GM21717 (cell line): Measurements from ENCODE around the gene TRIM59.
A peak's percentile ranks its signal among the peaks of the same experiment; 100 is the strongest.
"Not testable (repeated sequence)": the region's sequence is repeated elsewhere in the genome, so short reads cannot be mapped to it uniquely, and the experiment has no call there.

Experiments used
- ATAC-seq: cut with Tn5 transposase; IDR thresholded peaks from one replicate; pipeline ENCODE4 v1.9.1; 2021; ENCODE audit warnings: mild to moderate bottlenecking, moderate library complexity; ENCODE audit not compliant: unreplicated experiment

The TRIM59 gene

DNA sequence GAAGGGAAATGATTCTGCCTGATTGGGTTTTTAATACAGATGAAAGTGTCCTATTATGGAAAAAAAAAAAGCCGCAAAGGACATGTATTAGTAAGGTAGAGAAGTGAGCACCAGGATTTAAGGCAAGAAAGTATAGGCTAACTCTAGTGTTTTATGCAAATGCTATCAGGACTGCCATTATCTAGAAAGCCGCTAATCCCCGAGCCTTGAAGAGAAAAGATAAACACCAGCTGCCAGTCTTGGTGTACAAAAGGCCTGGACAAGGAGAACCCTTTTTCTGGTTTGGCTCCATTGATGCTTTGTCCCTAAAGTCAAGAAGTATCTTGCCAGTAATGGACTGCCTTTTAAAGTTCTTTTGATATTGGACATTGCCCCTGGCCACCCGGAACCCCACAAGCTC lies 8.6 kb upstream of the TRIM59 start:
- no peak for ATAC-seq

DNA sequence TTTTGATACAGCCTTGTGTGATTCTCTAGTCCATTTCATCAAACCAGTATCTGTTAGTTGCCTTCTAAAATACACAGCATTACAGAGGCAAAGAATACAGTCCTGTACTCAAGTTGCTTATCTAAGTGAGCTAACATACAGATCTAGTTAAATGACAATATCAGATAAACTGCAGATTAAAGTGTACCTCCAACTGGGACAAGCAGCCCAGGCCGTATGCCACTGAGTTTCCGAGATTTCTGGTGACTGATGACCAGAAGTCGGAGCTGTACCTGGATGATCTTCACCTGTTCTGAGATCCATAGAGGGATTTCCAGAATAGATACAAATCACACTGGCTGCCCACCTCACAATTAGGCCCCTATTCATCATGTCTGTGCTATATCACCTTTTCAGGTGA lies 6.3 kb upstream of the TRIM59 start:
- ATAC-seq: no peak

DNA sequence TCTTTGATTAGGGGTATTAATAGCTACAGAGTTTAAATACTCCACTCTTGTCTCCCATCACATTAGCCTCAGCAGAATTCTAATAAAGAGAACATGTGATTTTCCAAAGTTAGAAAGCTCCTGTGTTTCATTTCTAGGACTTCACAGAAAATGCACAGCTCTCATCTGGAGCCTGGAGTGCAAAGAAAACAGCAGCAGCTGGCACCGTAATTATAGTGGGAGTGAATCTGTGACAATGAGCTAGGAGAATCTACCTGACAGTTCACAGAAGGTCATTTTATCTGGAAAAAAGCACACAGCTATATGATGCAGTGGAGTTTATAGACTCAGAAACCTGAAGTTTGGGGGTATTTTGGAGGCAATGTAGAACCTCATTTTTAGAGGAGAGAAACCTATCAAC lies 5.4 kb upstream of the TRIM59 start:
- ATAC-seq: no peak

DNA sequence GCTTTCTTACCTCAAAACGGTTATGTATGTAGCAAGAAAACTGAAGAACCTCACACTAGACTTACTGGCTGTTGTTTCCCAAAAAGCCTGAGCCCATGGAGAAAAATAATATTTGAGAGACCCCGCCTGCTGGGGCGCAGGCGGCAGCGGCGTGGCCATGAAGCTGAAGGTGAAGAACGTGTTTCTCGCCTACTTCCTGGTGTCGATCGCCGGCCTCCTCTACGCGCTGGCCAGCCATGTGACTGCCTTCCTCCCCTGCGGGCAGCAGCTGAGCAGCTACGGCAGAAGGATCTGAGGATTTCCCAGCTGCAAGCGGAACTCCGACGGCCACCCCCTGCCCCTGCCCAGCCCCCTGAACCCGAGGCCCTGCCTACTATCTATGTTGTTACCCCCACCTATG lies 2.7 kb upstream of the TRIM59 start:
- not testable (repeated sequence) for ATAC-seq

DNA sequence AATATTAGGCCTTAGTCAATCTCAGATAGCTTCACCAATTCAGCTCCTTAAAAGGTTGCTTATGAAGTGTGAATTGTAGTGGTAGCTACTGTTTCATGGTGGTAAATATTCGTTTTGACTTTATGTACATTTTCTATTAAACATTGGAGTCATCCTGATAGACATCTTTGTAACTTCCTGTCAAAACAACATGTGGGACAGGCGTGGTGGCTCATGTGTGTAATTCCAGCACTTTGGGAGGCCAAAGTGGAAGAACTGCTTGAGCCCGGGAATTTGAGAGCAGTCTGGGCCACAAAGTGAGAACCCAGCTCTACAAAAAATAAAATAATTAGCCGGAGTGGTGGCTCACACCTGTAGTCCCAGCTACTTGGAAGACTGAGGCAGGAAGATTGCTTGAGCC lies 2.0 kb upstream of the TRIM59 start:
- no peak for ATAC-seq

- ATAC-seq: no peak
Observed at GRCh38 chr3:160450846-160451245, 1.3 kb upstream of the TRIM59 start.

- ATAC-seq: peak; percentile 54
Observed at GRCh38 chr3:160448845-160449635, 546 bp downstream of the TRIM59 start.

- ATAC-seq: no peak
Observed at GRCh38 chr3:160447544-160447943, 2.0 kb downstream of the TRIM59 start.

DNA sequence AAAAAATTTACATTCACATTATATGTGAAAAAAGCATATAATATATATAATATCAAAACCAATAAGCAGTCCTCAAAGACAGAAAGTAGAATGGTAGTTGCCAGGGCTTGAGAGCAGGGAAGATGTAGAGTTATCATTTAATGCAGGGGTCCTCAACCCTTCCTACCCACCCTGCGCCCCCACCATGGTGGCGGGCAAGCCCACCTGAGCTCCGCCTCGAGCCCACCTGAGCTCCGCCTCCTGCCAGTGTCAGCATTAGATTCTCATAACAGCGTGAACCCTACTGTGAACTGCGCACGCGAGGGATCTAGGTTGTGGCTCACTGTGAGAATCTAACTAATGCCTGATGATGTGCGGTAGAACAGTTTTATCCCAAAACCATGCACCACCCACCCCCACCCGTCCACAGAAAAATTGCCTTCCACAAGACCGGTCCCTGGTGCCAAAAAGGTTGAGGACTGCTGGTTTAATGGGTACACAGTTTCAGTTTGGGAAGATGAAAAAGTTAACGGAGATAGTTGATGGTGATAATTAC lies 3.0 kb downstream of the TRIM59 start:
- ATAC-seq: no peak

- ATAC-seq: no peak
Observed at GRCh38 chr3:160445854-160446253, 3.7 kb downstream of the TRIM59 start.

- ATAC-seq: no peak
Observed at GRCh38 chr3:160444411-160444810, 5.2 kb downstream of the TRIM59 start.

- no peak for ATAC-seq
Observed at GRCh38 chr3:160440687-160441086, 8.9 kb downstream of the TRIM59 start.

DNA sequence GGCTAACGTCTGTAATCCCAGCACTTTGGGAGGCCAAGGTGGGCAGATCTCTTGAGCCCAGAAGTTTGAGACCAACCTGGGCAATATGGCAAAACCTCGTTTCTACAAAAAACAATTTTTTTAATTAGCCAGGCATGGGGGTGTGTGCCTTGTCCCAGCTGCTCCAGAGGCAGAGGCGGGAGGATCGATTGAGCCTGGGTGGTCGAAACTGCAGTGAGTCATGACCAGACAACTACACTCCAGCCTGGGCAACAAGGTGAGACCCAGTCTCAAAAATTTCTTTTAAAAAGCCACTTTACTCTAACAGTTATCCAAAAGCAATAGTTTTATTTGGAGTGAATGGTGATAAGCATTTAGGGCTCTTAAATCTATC lies 12.5 kb downstream of the TRIM59 start:
- no peak for ATAC-seq

- no peak for ATAC-seq
Observed at GRCh38 chr3:160435747-160436146, 13.8 kb downstream of the TRIM59 start.

GRCh38 chr3:160435095-160435494 lies 14.5 kb downstream of the TRIM59 start:
- ATAC-seq: no peak

GRCh38 chr3:160434071-160434470 lies 15.5 kb downstream of the TRIM59 start:
- ATAC-seq: no peak

- ATAC-seq: no peak
Observed at GRCh38 chr3:160427832-160428424, 21.7 kb downstream of the TRIM59 start.

- no peak for ATAC-seq
Observed at GRCh38 chr3:160417311-160417710, 32.3 kb downstream of the TRIM59 start.

DNA sequence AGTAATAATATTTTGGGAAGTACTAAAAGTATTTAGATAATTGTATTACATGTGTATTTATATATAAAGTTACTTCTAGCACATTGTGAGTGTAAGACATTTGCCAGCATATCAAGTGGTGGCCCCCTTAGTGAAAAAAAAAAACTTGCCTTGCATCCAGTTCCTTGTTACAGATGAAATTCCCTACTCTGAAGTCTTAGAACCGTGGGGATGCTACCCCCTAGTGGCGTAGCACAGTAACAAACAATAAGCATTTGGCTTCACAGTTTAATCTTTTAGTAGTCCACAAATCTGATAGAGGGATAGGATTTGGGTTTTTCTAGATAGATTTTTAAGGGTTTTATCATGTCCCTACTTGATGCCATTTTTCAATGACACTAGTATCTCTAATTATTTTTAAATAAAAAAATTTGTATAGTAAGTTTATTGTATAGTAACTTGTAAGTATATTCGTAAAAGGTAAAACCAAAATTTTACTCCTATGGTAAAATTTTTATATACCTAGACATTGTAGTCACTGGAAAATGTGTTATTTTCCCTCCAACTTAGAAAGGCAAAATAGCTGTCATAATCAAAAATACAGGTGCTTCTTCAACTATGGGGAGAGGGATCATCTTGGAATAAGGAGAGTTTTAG lies 35.9 kb downstream of the TRIM59 start:
- peak; percentile 65 for ATAC-seq

GRCh38 chr3:160412477-160412876 lies 37.1 kb downstream of the TRIM59 start:
- no peak for ATAC-seq

- ATAC-seq: no peak
Observed at GRCh38 chr3:160409812-160410610, 39.6 kb downstream of the TRIM59 start.
